IMR-90 (cell line): ENCODE results near the gene OSBPL2. TPM values are rescaled to one million over a fixed set of nuclear protein-coding genes. Genes with fewer than 3 reads are reported as not detected.

ENCODE experiments used
- ATAC-seq: fragments of 200-7000 bp; cut with Tn5 transposase; 2 replicates; pipeline ENCODE4 v1.9.1; 2020; ENCODE audit warnings: low read depth, mild to moderate bottlenecking, moderate library complexity
- BruUV-seq: library from RNA; stranded (reverse); fragments of 400-500 nt; replicated peaks from 2 replicates; lab custom pipeline; 2021; lab: Mats Ljungman, UMichigan
- CTCF ChIA-PET: fragments of 300-600 bp; formaldehyde crosslinking; extraction: SDS; loops from one replicate; lab custom pipeline; 2021; ENCODE audit warnings: antibody characterized with exemption; lab: Yijun Ruan, JAX
- POLR2A ChIA-PET: fragments of 300-600 bp; sonication (Branson Sonifier 250); formaldehyde crosslinking; loops from one replicate; lab custom pipeline; 2022; ENCODE audit warnings: antibody characterized with exemption; ENCODE audit not compliant: unreplicated experiment; lab: Charles Lee
- DNase-seq: peaks from one replicate; pipeline ENCODE4 v3.0.0; 2013
- H2AFZ ChIP-seq: replicated peaks from 2 replicates; pipeline ENCODE3; 2013; ENCODE audit warnings: low read length, mild to moderate bottlenecking; ENCODE audit not compliant: poor library complexity
- H2AK5ac ChIP-seq: 2 replicates; pipeline ENCODE4 v1.6.1; 2013; ENCODE audit warnings: low read depth, low read length, inconsistent platforms
- H2AK9ac ChIP-seq: replicated peaks from 2 replicates; pipeline ENCODE3; 2013; ENCODE audit warnings: mild to moderate bottlenecking, low read depth, low read length, moderate library complexity; ENCODE audit not compliant: poor library complexity
- H2BK120ac ChIP-seq: 2 replicates; pipeline ENCODE4 v1.6.1; 2013; ENCODE audit warnings: low read depth, low read length, inconsistent platforms
- H2BK15ac ChIP-seq: 3 replicates; pipeline ENCODE4 v1.6.1; 2013; ENCODE audit warnings: low read depth, low read length, inconsistent platforms
- H2BK20ac ChIP-seq: 2 replicates; pipeline ENCODE4 v1.6.1; 2013; ENCODE audit warnings: low read depth, mild to moderate bottlenecking, inconsistent platforms, low read length, moderate library complexity
- H2BK5ac ChIP-seq: 2 replicates; pipeline ENCODE4 v1.6.1; 2013; ENCODE audit warnings: mild to moderate bottlenecking, low read depth, low read length, inconsistent platforms; ENCODE audit not compliant: poor library complexity, severe bottlenecking
- H3K14ac ChIP-seq: replicated peaks from 2 replicates; pipeline ENCODE4 v1.6.1; 2013; ENCODE audit warnings: low read depth, low read length, inconsistent platforms
- H3K18ac ChIP-seq: 2 replicates; pipeline ENCODE4 v1.6.1; 2013; ENCODE audit warnings: low read depth, low read length, control low read depth
- H3K23ac ChIP-seq: 2 replicates; pipeline ENCODE4 v1.6.1; 2013; ENCODE audit warnings: low read depth, low read length, inconsistent platforms
- H3K27ac ChIP-seq: 2 replicates; pipeline ENCODE4 v1.5.1; 2013; ENCODE audit warnings: mild to moderate bottlenecking, control low read depth, low read length; ENCODE audit not compliant: insufficient read depth
- H3K27me3 ChIP-seq: 2 replicates; pipeline ENCODE4 v1.6.1; 2013; ENCODE audit warnings: low read length; ENCODE audit not compliant: control insufficient read depth, insufficient read depth
- H3K36me3 ChIP-seq: 2 replicates; pipeline ENCODE4 v1.6.1; 2013; ENCODE audit warnings: low read length, mixed read lengths; ENCODE audit not compliant: control insufficient read depth, insufficient read depth
- H3K4ac ChIP-seq: 2 replicates; pipeline ENCODE4 v1.6.1; 2013; ENCODE audit warnings: low read depth, low read length, inconsistent platforms
- H3K4me1 ChIP-seq: 2 replicates; pipeline ENCODE4 v1.6.1; 2013; ENCODE audit warnings: low read length, mixed read lengths; ENCODE audit not compliant: control insufficient read depth, insufficient read depth
- H3K4me2 ChIP-seq: 2 replicates; pipeline ENCODE4 v1.6.1; 2013; ENCODE audit warnings: low read depth, mild to moderate bottlenecking, control low read depth, low read length, moderate library complexity
- H3K4me3 ChIP-seq: 2 replicates; pipeline ENCODE4 v1.5.1; 2013; ENCODE audit warnings: low read depth, mild to moderate bottlenecking, control low read depth, low read length, moderate library complexity; ENCODE audit not compliant: insufficient read depth
- H3K56ac ChIP-seq: 2 replicates; pipeline ENCODE4 v1.6.1; 2013; ENCODE audit warnings: low read length, inconsistent platforms; ENCODE audit not compliant: insufficient read depth; ENCODE audit errors: extremely low read depth
- H3K79me1 ChIP-seq, 2 experiments: 2 replicates each; pipeline ENCODE4 v1.6.1; 2013; ENCODE audit warnings: low read length in 2 of 2, inconsistent platforms in 1 of 2, low read depth in 1 of 2
- H3K9ac ChIP-seq: 2 replicates; pipeline ENCODE4 v1.6.1; 2013; ENCODE audit warnings: low read depth, low read length, control low read depth
- H3K9me1 ChIP-seq: 2 replicates; pipeline ENCODE4 v1.6.1; 2013; ENCODE audit warnings: low read length, inconsistent platforms; ENCODE audit not compliant: insufficient read depth
- H3K9me3 ChIP-seq: 2 replicates; pipeline ENCODE4 v1.6.1; 2013; ENCODE audit warnings: low read length; ENCODE audit not compliant: control insufficient read depth, insufficient read depth
- H4K20me1 ChIP-seq: 2 replicates; pipeline ENCODE4 v1.6.1; 2013; ENCODE audit warnings: low read length, inconsistent platforms; ENCODE audit not compliant: insufficient read depth
- H4K5ac ChIP-seq: 2 replicates; pipeline ENCODE4 v1.6.1; 2013; ENCODE audit warnings: mild to moderate bottlenecking, low read depth, low read length, control low read depth
- H4K8ac ChIP-seq, 2 experiments: 2 replicates each; pipeline ENCODE4 v1.6.1; 2013; ENCODE audit warnings: low read depth in 2 of 2, low read length in 2 of 2, control low read depth in 1 of 2, inconsistent platforms in 1 of 2
- H4K91ac ChIP-seq: 2 replicates; pipeline ENCODE4 v1.6.1; 2013; ENCODE audit warnings: low read depth, low read length, inconsistent platforms; ENCODE audit not compliant: insufficient read depth
- BHLHE40 ChIP-seq: fragments of 150-350 bp; IDR thresholded peaks from 2 replicates; pipeline ENCODE4 v1.6.1; 2016; ENCODE audit warnings: mild to moderate bottlenecking, low read depth, low read length
- CEBPB ChIP-seq: IDR thresholded peaks from 2 replicates; pipeline ENCODE4 v1.6.1; 2012; ENCODE audit warnings: low read depth, low read length, improper control_type of control experiment
- CHD1 ChIP-seq: IDR thresholded peaks from 2 replicates; pipeline ENCODE4 v1.6.1; 2012; ENCODE audit warnings: low read depth, low read length, improper control_type of control experiment
- CTCF ChIP-seq: conservative IDR thresholded peaks from 2 replicates; pipeline ENCODE4 v1.5.1; 2012; ENCODE audit warnings: mild to moderate bottlenecking, low read depth, low read length, improper control_type of control experiment
- ELK1 ChIP-seq: fragments of 150-350 bp; IDR thresholded peaks from 2 replicates; pipeline ENCODE4 v1.6.1; 2016; ENCODE audit warnings: low read depth, mild to moderate bottlenecking, low read length, moderate library complexity, borderline replicate concordance
- FOS ChIP-seq: fragments of 150-350 bp; IDR thresholded peaks from 2 replicates; pipeline ENCODE4 v1.6.1; 2016; ENCODE audit warnings: low read depth, low read length
- MAFK ChIP-seq: IDR thresholded peaks from 2 replicates; pipeline ENCODE4 v1.6.1; 2012; ENCODE audit warnings: low read depth, low read length, improper control_type of control experiment
- MAZ ChIP-seq: IDR thresholded peaks from 2 replicates; pipeline ENCODE4 v1.6.1; 2012; ENCODE audit warnings: low read depth, mild to moderate bottlenecking, low read length, improper control_type of control experiment, moderate library complexity, borderline replicate concordance
- MXI1 ChIP-seq: IDR thresholded peaks from 2 replicates; pipeline ENCODE4 v1.6.1; 2012; ENCODE audit warnings: low read depth, mild to moderate bottlenecking, low read length, moderate library complexity, borderline replicate concordance
- NFE2L2 ChIP-seq: fragments of 150-350 bp; IDR thresholded peaks from 2 replicates; pipeline ENCODE4 v1.6.1; 2016; ENCODE audit warnings: low read depth, mild to moderate bottlenecking, low read length
- POLR2A ChIP-seq: IDR thresholded peaks from 2 replicates; pipeline ENCODE4 v1.6.1; 2012; ENCODE audit warnings: mild to moderate bottlenecking, low read depth, low read length
- RAD21 ChIP-seq: IDR thresholded peaks from 2 replicates; pipeline ENCODE4 v1.6.1; 2012; ENCODE audit warnings: low read length, improper control_type of control experiment
- RCOR1 ChIP-seq: IDR thresholded peaks from 2 replicates; pipeline ENCODE4 v1.6.1; 2012; ENCODE audit warnings: mild to moderate bottlenecking, low read length, improper control_type of control experiment; ENCODE audit not compliant: insufficient replicate concordance
- RFX5 ChIP-seq: IDR thresholded peaks from 2 replicates; pipeline ENCODE4 v1.8.0; 2012; ENCODE audit warnings: low read depth, mild to moderate bottlenecking, low read length, moderate library complexity
- SMC3 ChIP-seq: fragments of 150-350 bp; IDR thresholded peaks from 2 replicates; pipeline ENCODE4 v1.6.1; 2016; ENCODE audit warnings: low read depth, mild to moderate bottlenecking, antibody characterized with exemption, low read length, moderate library complexity
- USF2 ChIP-seq: fragments of 150-350 bp; IDR thresholded peaks from 2 replicates; pipeline ENCODE4 v1.6.1; 2017; ENCODE audit warnings: mild to moderate bottlenecking, antibody characterized with exemption, low read length, low read depth
- WGBS, 2 experiments: methylation state at CpG; one replicate each; pipeline versions ENCODE4 v1.1.5 to v1.1.7; 2013; ENCODE audit warnings: missing lambda C conversion rate in 2 of 2; ENCODE audit not compliant: insufficient read length in 1 of 2; ENCODE audit errors: extremely low coverage in 2 of 2; 5-methylcytosine and 5-hydroxymethylcytosine counted together
- dilution Hi-C: fragments of 300-500 bp; cut with HindIII; formaldehyde crosslinking; loops from one replicate; pipeline ENCODE4 v1.14.3; 2018; ENCODE audit warnings: low sequenced_read_pairs; ENCODE audit not compliant: unreplicated experiment
- in situ Hi-C: fragments of 300-500 bp; cut with MboI; formaldehyde crosslinking; loops from 3 replicates; pipeline ENCODE4 v1.14.3; 2019; ENCODE audit warnings: low sequenced_read_pairs, inconsistent platforms, mixed read lengths
- intact Hi-C: fragments of 100-400 bp; cut with micrococcal nuclease; formaldehyde crosslinking; loops from 2 replicates; pipeline ENCODE4 v1.10.0; 2022
- polyA plus RNA-seq, 3 experiments: library from polyadenylated mRNA; depleted of rRNA; stranded (reverse); fragments of >200 nt; gene quantifications; 2 replicates each; pipeline ENCODE4 v1.2.3, GENCODE V29; 2012; ENCODE audit warnings: low replicate concordance in 1 of 3
- total RNA-seq: library from RNA; depleted of rRNA; stranded (reverse); fragments of >200 nt; gene quantifications from 2 replicates; pipeline ENCODE4 v1.2.3, GENCODE V29; 2012

Gene OSBPL2
- total and polyA plus RNA-seq, 2 of the 4 experiments (the other 2 are of a cell fraction): 19.3 to 27.6 TPM

GRCh38 chr20:62223571-62223970 lies 14.8 kb upstream of the OSBPL2 start:
- intact Hi-C loops: no loop called here
- BruUV-seq: no TSS peak
- Histone ChIP-seq H3K27me3 (peaks cover 90% of the 10 kb centered on the region), H2BK5ac (no peak overlapping the region), H2AK9ac (no peak overlapping the region), H4K91ac (no peak overlapping the region), H3K4ac (no peak overlapping the region), H3K79me1 (no peaks in the 10 kb centered on the region), H3K23ac (no peak overlapping the region), H3K4me1 (no peaks in the 10 kb centered on the region), H2AK5ac (no peak overlapping the region), H2BK120ac (no peak overlapping the region), H3K18ac (no peak overlapping the region), H2BK15ac (no peak overlapping the region), H3K56ac (no peak overlapping the region), H3K9ac (no peak overlapping the region), H3K9me3 (no peaks in the 10 kb centered on the region), H4K20me1 (peaks cover 10% of the 10 kb centered on the region), H2AFZ (no peak overlapping the region), H3K4me3 (no peak overlapping the region), H4K8ac (no peak overlapping the region), H3K4me2 (no peak overlapping the region), H3K14ac (no peak overlapping the region), H3K9me1 (no peaks in the 10 kb centered on the region), H4K5ac (no peak overlapping the region), H3K27ac (no peak overlapping the region), H3K36me3 (no peaks in the 10 kb centered on the region), H2BK20ac (no peak overlapping the region)
- TF ChIP-seq CHD1 (no peak), POLR2A (no peak), USF2 (no peak), CTCF (no peak), BHLHE40 (no peak), MXI1 (no peak), RAD21 (no peak), ELK1 (no peak), RCOR1 (no peak), CEBPB (no peak), MAZ (no peak), MAFK (no peak), FOS (no peak), NFE2L2 (no peak), SMC3 (no peak), RFX5 (no peak)
- ChIA-PET POLR2A (no interaction called here), CTCF (no interaction called here)
- 69% methylated on average over 8 of the region's 9 CpGs; no CpG with 5 or more reads in 1 of the 2 experiments for WGBS, 2 experiments
- DNase-seq (no peak), ATAC-seq (no peak)
- in situ Hi-C loops: no loop called here
- dilution Hi-C loops: no loop called here
